IPS DF 19.7 (cell line): ENCODE data around the gene NEK4.

Experiments used
- DNase-seq: peaks from one replicate; pipeline ENCODE4 v3.0.0-alpha.2; 2013; ENCODE audit warnings: low read depth, low spot score

Gene NEK4

GRCh38 chr3:52792961-52793695, 22.4 kb upstream of the NEK4 start:
- DNase-seq: no peak

GRCh38 chr3:52792413-52792812, 21.7 kb upstream of the NEK4 start:
- DNase-seq: no peak

- no peak for DNase-seq
These were observed 21.2 kb upstream of the NEK4 start for GRCh38 chr3:52791928-52792327.

- no peak for DNase-seq
These were observed 20.6 kb upstream of the NEK4 start for GRCh38 chr3:52791366-52791765.

GRCh38 chr3:52790741-52791140, 20.0 kb upstream of the NEK4 start:
- no peak for DNase-seq

GRCh38 chr3:52790337-52790736, 19.6 kb upstream of the NEK4 start:
- no peak for DNase-seq

GRCh38 chr3:52789746-52790040, 19.0 kb upstream of the NEK4 start:
- no peak for DNase-seq

- DNase-seq: no peak
These were observed 18.4 kb upstream of the NEK4 start for GRCh38 chr3:52788890-52789745.

GRCh38 chr3:52787672-52788625, 17.2 kb upstream of the NEK4 start:
- DNase-seq: no peak

- no peak for DNase-seq
These were observed 16.5 kb upstream of the NEK4 start for GRCh38 chr3:52787246-52787645.

GRCh38 chr3:52786330-52787215, 15.8 kb upstream of the NEK4 start:
- no peak for DNase-seq

GRCh38 chr3:52784931-52785590, 14.3 kb upstream of the NEK4 start:
- no peak for DNase-seq

GRCh38 chr3:52784021-52784621, 13.4 kb upstream of the NEK4 start:
- DNase-seq: no peak

- no peak for DNase-seq
These were observed 12.4 kb upstream of the NEK4 start for GRCh38 chr3:52783211-52783555.

- DNase-seq: no peak
These were observed 11.9 kb upstream of the NEK4 start for GRCh38 chr3:52782412-52783210.

- DNase-seq: no peak
These were observed 11.0 kb upstream of the NEK4 start for GRCh38 chr3:52781741-52782140.

- DNase-seq: no peak
These were observed 9.3 kb upstream of the NEK4 start for GRCh38 chr3:52779837-52780585.

GRCh38 chr3:52779011-52779836, 8.5 kb upstream of the NEK4 start:
- DNase-seq: no peak
